ENCODE results near the gene GRWD1.

Gene GRWD1

GRCh38 chr19:48450441-48450840, 4.7 kb downstream of the GRWD1 start:
- H3K36me3 ChIP-seq (ENCODE audit: insufficient read depth, low read length): peaks cover 81% of the 10 kb centered on the region
- no peak for DNase-seq (ENCODE audit: low read depth, low spot score)
- no peak overlapping the region for H3K9ac ChIP-seq (ENCODE audit: insufficient read length)
- no peak overlapping the region for H3K27ac ChIP-seq
- no peak overlapping the region for H3K4me3 ChIP-seq
- H3K9me3 ChIP-seq (ENCODE audit: low read depth, low read length): no peaks in the 10 kb centered on the region
- no peak for TF ChIP-seq POLR2AphosphoS5 (IDR thresholded peaks at IDR 0.05; ENCODE audit: borderline replicate concordance, low read depth, low read length)
- no peak for TF ChIP-seq EZH2 (IDR thresholded peaks at IDR 0.05)

- H3K36me3 ChIP-seq (ENCODE audit: insufficient read depth, low read length): peaks cover 85% of the 10 kb centered on the region
- no peak overlapping the region for H3K4me3 ChIP-seq
- no peak for TF ChIP-seq FOXP2 (optimal IDR thresholded peaks at IDR 0.05; ENCODE audit: control extremely low read depth, extremely low read length, insufficient read depth)
- no peak for TF ChIP-seq POLR2AphosphoS5 (IDR thresholded peaks at IDR 0.05; ENCODE audit: borderline replicate concordance, low read depth, low read length)
- no peak for TF ChIP-seq EZH2 (IDR thresholded peaks at IDR 0.05)
- no peak for DNase-seq (ENCODE audit: low read depth, low spot score)
- no peak overlapping the region for H3K9ac ChIP-seq (ENCODE audit: insufficient read length)
- no peak overlapping the region for H3K27ac ChIP-seq
- no peaks in the 10 kb centered on the region for H3K9me3 ChIP-seq (ENCODE audit: low read depth, low read length)
Observed at GRCh38 chr19:48450863-48451262, 5.1 kb downstream of the GRWD1 start.

DNA sequence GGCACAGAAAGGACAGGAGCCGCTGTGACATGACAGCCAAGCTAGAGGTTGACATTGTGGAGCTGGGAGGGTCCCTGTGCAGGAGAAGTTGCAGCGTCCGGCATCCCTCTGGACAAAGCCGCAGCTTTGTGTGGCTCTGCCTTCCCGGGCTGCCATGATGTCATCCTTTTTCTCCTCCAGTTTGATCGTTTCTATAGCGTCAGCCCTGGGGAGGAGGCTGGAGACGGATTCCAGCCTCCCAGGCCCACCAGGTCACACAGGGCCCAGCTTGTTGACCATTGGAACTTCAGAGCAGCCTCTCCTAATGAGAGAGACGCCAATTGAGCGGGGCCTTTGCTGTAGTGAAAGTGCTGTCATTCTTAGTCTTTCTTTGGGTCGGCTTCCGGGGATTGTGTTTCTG, 5.8 kb downstream of the GRWD1 start:
- Histone ChIP-seq H3K9ac (ENCODE audit: insufficient read length) (no peak overlapping the region), H3K36me3 (ENCODE audit: insufficient read depth, low read length) (peaks cover 90% of the 10 kb centered on the region), H3K9me3 (ENCODE audit: low read depth, low read length) (no peaks in the 10 kb centered on the region), H3K27ac (no peak overlapping the region), H3K4me3 (no peak overlapping the region)
- DNase-seq (ENCODE audit: low read depth, low spot score): no peak
- TF ChIP-seq POLR2AphosphoS5 (IDR thresholded peaks at IDR 0.05; ENCODE audit: borderline replicate concordance, low read depth, low read length): no peak
- TF ChIP-seq EZH2 (IDR thresholded peaks at IDR 0.05): no peak
- TF ChIP-seq FOXP2 (optimal IDR thresholded peaks at IDR 0.05; ENCODE audit: control extremely low read depth, extremely low read length, insufficient read depth): no peak

DNA sequence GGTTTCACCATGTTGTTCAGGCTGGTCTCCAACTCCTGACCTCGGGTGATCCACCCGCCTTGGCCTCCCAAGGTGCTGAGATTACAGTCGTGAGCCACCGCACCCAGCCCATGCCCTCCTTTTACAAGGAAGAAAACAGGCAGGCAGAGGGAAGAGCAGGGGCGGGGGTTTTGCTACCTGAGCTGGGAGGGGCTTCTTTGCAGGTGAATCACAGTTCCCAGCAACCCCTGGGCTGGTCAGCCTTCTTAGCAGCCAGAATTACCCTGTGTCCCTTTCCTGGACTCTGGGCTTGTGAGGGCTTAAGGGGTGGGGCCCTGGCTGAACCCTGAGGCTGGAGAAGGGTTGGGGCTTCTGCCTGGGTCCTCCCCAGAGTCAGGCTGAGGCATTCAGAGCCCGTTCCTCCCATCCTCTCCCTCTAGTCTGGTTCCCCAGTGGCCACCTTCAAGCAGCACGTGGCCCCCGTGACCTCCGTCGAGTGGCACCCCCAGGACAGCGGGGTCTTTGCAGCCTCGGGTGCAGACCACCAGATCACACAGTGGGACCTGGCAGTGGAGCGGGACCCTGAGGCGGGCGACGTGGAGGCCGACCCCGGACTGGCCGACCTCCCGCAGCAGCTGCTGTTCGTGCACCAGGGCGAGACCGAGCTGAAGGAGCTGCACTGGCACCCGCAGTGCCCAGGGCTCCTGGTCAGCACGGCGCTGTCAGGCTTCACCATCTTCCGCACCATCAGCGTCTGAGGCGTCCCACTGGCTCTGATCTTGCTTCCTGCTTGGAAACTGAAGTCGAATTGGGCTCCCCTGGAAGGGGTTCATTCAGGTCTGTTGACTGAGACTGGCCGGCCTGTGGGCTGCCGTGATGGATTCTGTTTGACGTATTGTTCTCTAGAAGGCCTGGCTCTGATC, 6.8 kb downstream of the GRWD1 start:
- no peak for TF ChIP-seq FOXP2 (optimal IDR thresholded peaks at IDR 0.05; ENCODE audit: control extremely low read depth, extremely low read length, insufficient read depth)
- TF ChIP-seq POLR2AphosphoS5 (IDR thresholded peaks at IDR 0.05; ENCODE audit: borderline replicate concordance, low read depth, low read length): no peak
- TF ChIP-seq EZH2 (IDR thresholded peaks at IDR 0.05): no peak
- no peak overlapping the region for H3K4me3 ChIP-seq
- DNase-seq (ENCODE audit: low read depth, low spot score): no peak
- no peak overlapping the region for H3K27ac ChIP-seq
- no peaks in the 10 kb centered on the region for H3K9me3 ChIP-seq (ENCODE audit: low read depth, low read length)
- no peak overlapping the region for H3K9ac ChIP-seq (ENCODE audit: insufficient read length)
- H3K36me3 ChIP-seq (ENCODE audit: insufficient read depth, low read length): peaks cover 90% of the 10 kb centered on the region

GRCh38 chr19:48454150-48454730, 8.5 kb downstream of the GRWD1 start:
- Histone ChIP-seq H3K36me3 (ENCODE audit: insufficient read depth, low read length) (peaks cover 81% of the 10 kb centered on the region), H3K27ac (no peak overlapping the region), H3K4me3 (no peak overlapping the region), H3K9me3 (ENCODE audit: low read depth, low read length) (no peaks in the 10 kb centered on the region), H3K9ac (ENCODE audit: insufficient read length) (no peak overlapping the region)
- no peak for TF ChIP-seq FOXP2 (optimal IDR thresholded peaks at IDR 0.05; ENCODE audit: control extremely low read depth, extremely low read length, insufficient read depth)
- TF ChIP-seq EZH2 (IDR thresholded peaks at IDR 0.05): no peak
- TF ChIP-seq POLR2AphosphoS5 (IDR thresholded peaks at IDR 0.05; ENCODE audit: borderline replicate concordance, low read depth, low read length): no peak
- no peak for DNase-seq (ENCODE audit: low read depth, low spot score)

DNA sequence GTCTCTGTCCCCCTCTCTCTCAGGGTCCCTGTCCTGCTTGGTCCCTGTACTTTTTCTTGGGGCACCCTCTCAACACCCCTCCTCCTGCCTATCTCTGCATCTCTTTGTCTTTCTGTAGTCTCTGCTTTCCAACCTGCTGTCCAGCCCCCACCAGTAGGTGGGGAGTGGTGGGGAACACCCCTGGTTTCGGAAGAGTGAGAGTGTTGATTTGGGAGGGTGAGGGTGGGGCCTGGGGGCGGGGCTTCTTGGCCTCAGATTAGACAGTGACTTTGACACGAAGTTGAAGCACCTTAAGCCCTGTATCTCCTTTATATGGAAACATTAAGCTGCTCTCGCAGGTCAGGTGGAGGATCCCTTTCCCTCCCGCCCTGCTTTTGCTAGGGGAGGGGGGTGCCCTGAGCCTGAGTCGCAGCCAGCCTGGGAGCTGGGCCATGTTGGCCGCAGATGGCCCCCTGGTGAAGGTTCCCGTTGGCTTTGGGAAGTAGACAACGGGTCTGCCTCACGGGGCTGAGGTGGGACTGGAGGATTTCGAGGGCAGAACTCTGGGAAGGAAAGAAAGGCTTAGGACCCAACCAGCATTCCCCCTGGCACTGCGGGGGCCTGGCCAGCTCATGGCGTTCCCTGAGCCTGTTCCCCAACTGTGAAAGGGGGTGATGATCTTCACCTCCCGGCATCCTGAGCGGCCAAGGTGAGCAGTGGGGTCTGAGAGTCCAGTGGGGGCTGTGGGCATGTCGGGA, 9.6 kb downstream of the GRWD1 start, which contains the start of gene KCNJ14:
Gene KCNJ14 (plus strand): TSS at position 404 of the 737 bp plus-strand sequence. CDS start 6,151 bp downstream, outside the sequence.
- no peak within 1 kb of the TSS for H3K9ac ChIP-seq (ENCODE audit: insufficient read length)
- H3K4me3 ChIP-seq: no peak within 1 kb of the TSS
- TF ChIP-seq EZH2 (IDR thresholded peaks at IDR 0.05): no peak
- no peak for TF ChIP-seq FOXP2 (optimal IDR thresholded peaks at IDR 0.05; ENCODE audit: control extremely low read depth, extremely low read length, insufficient read depth)
- no peak for TF ChIP-seq POLR2AphosphoS5 (IDR thresholded peaks at IDR 0.05; ENCODE audit: borderline replicate concordance, low read depth, low read length)
- no peaks in the 10 kb centered on the region for H3K9me3 ChIP-seq (ENCODE audit: low read depth, low read length)
- peaks cover 70% of the 10 kb centered on the region for H3K36me3 ChIP-seq (ENCODE audit: insufficient read depth, low read length)
- DNase-seq (ENCODE audit: low read depth, low spot score): no peak
- H3K27ac ChIP-seq: no peak within 1 kb of the TSS

DNA sequence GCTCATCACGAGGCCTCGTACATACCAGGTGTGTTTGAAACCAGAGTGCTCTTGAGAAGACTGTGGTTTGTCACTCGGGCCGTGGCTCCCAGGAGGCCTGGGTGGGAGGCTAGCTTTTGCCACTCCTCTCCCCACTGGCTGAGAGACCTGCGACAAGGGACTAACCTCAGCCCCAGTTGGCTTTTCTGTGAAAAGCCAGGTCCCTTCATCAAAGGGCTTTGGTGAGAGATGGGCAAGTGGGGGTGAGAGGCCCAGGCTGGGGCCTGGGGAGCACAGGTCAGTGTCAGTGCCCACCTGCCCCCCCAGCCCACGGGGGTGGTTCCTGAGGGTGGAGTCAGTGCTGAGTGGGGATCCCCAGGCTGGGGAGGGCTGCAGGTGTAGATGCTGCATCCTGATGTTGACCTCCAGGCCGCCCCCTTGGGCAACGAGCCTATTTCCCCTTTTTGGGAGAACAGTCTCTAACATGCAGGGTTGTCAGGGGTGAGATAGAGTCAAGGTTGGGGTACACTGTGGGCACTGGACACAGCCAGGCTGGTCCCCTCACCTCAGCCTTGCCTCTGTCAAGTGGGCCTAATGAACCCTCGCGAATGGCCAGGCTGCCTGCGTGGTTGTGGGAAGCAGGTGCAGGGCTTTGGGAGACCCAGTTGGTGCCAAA, 10.3 kb downstream of the GRWD1 start:
- DNase-seq (ENCODE audit: low read depth, low spot score): no peak
- H3K9me3 ChIP-seq (ENCODE audit: low read depth, low read length): no peaks in the 10 kb centered on the region
- no peak overlapping the region for H3K27ac ChIP-seq
- no peak for TF ChIP-seq EZH2 (IDR thresholded peaks at IDR 0.05)
- TF ChIP-seq FOXP2 (optimal IDR thresholded peaks at IDR 0.05; ENCODE audit: control extremely low read depth, extremely low read length, insufficient read depth): no peak
- TF ChIP-seq POLR2AphosphoS5 (IDR thresholded peaks at IDR 0.05; ENCODE audit: borderline replicate concordance, low read depth, low read length): no peak
- H3K4me3 ChIP-seq: no peak overlapping the region
- H3K36me3 ChIP-seq (ENCODE audit: insufficient read depth, low read length): peaks cover 63% of the 10 kb centered on the region
- H3K9ac ChIP-seq (ENCODE audit: insufficient read length): no peak overlapping the region

DNA sequence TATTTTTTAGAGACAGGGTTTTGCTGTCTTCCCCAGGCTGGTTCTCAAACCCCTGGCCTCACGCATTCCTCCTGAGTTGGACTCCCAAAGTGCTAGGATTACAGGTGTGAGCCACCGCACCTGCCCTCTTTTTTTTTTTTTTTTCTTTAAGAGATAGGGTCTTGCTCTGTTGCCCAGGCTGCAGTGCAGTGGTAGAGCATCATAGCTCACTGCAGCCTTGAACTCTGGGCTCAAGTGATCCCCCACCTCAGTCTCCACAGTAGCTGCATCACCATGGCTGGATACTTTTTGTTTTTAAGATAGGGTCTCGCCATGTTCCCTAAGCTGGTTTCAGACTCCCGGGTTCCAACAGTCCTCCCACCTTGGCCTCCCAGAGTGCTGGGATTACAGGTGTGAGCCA, 11.1 kb downstream of the GRWD1 start:
- no peak for DNase-seq (ENCODE audit: low read depth, low spot score)
- no peak overlapping the region for H3K27ac ChIP-seq
- H3K4me3 ChIP-seq: no peak overlapping the region
- peaks cover 55% of the 10 kb centered on the region for H3K36me3 ChIP-seq (ENCODE audit: insufficient read depth, low read length)
- TF ChIP-seq FOXP2 (optimal IDR thresholded peaks at IDR 0.05; ENCODE audit: control extremely low read depth, extremely low read length, insufficient read depth) (no peak), POLR2AphosphoS5 (IDR thresholded peaks at IDR 0.05; ENCODE audit: borderline replicate concordance, low read depth, low read length) (no peak), EZH2 (IDR thresholded peaks at IDR 0.05) (no peak)
- H3K9ac ChIP-seq (ENCODE audit: insufficient read length): no peak overlapping the region
- no peaks in the 10 kb centered on the region for H3K9me3 ChIP-seq (ENCODE audit: low read depth, low read length)

Measured in SK-N-MC (cell line).